Measurements from ENCODE around the gene CPLX3.

The CPLX3 gene

DNA sequence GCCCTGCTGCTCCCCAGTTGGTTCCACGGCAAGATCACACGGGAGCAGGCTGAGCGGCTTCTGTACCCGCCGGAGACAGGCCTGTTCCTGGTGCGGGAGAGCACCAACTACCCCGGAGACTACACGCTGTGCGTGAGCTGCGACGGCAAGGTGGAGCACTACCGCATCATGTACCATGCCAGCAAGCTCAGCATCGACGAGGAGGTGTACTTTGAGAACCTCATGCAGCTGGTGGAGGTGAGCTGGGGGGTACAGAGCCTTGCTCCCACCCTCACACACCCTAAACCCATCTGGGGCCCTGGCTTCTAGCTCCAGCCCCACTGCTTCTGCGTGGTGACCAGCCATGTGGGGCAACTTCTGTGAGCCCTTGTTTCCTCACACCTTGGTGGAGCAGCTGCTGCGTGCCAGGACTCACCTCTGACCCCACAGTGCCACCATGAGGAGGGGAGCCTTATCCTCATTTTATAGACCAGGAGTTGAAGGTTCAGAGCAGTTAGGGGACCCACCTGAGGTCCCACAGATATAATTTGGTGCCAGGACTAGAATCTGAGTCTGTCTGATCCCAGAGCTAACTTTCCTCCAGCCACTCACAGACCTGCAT, 27.1 kb upstream of the CPLX3 start:
- DNase-seq (no peak), ATAC-seq (ENCODE audit: insufficient read depth, low read depth) (peak; percentile 9; the same call in 1 of the 3 replicates)
- H2AFZ ChIP-seq (ENCODE audit: low read depth, low read length) = no peak overlapping the region
- no peak overlapping the region for H3K9ac ChIP-seq (ENCODE audit: low read depth, low read length)
- no peak overlapping the region for H3K4me2 ChIP-seq (ENCODE audit: insufficient read depth, low read length)
- H3K36me3 ChIP-seq (ENCODE audit: insufficient read depth, low read length) = peaks cover 73% of the 10 kb centered on the region
- peaks cover 51% of the 10 kb centered on the region for H4K20me1 ChIP-seq (ENCODE audit: insufficient read depth, low read length)
- H3K27ac ChIP-seq (ENCODE audit: low read length) = no peak overlapping the region
- no peaks in the 10 kb centered on the region for H3K9me3 ChIP-seq (ENCODE audit: insufficient read depth, low read length, severe bottlenecking)
- H3K4me3 ChIP-seq (ENCODE audit: low read depth in 1 of 2, low read length in 2 of 2) = no peak overlapping the region
- H3K79me2 ChIP-seq (ENCODE audit: insufficient read depth, low read length) = peaks cover 33% of the 10 kb centered on the region
- TF ChIP-seq EZH2 (IDR thresholded peaks at IDR 0.05; ENCODE audit: borderline replicate concordance, low read depth, low read length, severe bottlenecking) = no peak
- TF ChIP-seq, protein P1, sequence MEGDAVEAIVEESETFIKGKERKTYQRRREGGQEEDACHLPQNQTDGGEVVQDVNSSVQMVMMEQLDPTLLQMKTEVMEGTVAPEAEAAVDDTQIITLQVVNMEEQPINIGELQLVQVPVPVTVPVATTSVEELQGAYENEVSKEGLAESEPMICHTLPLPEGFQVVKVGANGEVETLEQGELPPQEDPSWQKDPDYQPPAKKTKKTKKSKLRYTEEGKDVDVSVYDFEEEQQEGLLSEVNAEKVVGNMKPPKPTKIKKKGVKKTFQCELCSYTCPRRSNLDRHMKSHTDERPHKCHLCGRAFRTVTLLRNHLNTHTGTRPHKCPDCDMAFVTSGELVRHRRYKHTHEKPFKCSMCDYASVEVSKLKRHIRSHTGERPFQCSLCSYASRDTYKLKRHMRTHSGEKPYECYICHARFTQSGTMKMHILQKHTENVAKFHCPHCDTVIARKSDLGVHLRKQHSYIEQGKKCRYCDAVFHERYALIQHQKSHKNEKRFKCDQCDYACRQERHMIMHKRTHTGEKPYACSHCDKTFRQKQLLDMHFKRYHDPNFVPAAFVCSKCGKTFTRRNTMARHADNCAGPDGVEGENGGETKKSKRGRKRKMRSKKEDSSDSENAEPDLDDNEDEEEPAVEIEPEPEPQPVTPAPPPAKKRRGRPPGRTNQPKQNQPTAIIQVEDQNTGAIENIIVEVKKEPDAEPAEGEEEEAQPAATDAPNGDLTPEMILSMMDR (IDR thresholded peaks at IDR 0.05; ENCODE audit: borderline replicate concordance, extremely low read depth, low read length, poor library complexity, severe bottlenecking) = no peak
- no peaks in the 10 kb centered on the region for H3K27me3 ChIP-seq (ENCODE audit: insufficient read depth, low read length, poor library complexity)
- no peaks in the 10 kb centered on the region for H3K4me1 ChIP-seq (ENCODE audit: insufficient read depth, low read length)

DNA sequence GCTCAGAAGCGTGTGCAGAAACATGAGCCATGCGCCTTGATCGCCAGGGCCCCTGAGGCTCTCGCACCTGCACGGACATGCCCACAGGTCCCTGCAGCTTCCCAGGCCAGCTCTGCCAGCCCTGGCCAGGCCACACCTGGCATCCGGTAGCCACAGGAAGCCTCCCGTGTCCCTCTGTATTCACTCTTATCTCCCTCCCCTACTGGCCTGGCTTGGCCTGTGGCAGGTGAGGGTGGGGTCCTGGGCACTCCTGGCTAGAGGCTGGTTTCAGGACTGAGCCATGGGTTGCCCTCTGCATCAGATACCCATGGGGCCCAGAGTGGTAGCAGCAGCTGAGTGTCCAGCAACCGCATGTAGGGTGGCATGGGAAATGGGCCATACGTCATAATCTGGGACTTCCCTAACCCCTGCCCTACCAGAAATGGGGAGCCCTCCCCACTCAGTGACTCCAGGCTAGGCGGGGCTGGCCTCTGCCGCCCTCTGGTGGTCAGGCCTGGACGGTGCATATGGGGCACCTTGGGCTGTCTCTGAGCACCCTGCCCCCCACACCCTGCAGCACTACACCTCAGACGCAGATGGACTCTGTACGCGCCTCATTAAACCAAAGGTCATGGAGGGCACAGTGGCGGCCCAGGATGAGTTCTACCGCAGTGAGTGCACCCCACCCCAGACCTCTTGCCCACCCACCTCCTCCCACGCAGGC, 26.4 kb upstream of the CPLX3 start:
- H3K4me3 ChIP-seq (ENCODE audit: low read depth in 1 of 2, low read length in 2 of 2) = no peak overlapping the region
- H3K4me2 ChIP-seq (ENCODE audit: insufficient read depth, low read length) = no peak overlapping the region
- no peak overlapping the region for H3K9ac ChIP-seq (ENCODE audit: low read depth, low read length)
- H4K20me1 ChIP-seq (ENCODE audit: insufficient read depth, low read length) = peaks cover 44% of the 10 kb centered on the region
- TF ChIP-seq, protein P1 (IDR thresholded peaks at IDR 0.05; ENCODE audit: borderline replicate concordance, extremely low read depth, low read length, poor library complexity, severe bottlenecking) = peak; percentile 94
- TF ChIP-seq EZH2 (IDR thresholded peaks at IDR 0.05; ENCODE audit: borderline replicate concordance, low read depth, low read length, severe bottlenecking) = no peak
- no peaks in the 10 kb centered on the region for H3K27me3 ChIP-seq (ENCODE audit: insufficient read depth, low read length, poor library complexity)
- no peak overlapping the region for H2AFZ ChIP-seq (ENCODE audit: low read depth, low read length)
- H3K36me3 ChIP-seq (ENCODE audit: insufficient read depth, low read length) = peaks cover 68% of the 10 kb centered on the region
- no peaks in the 10 kb centered on the region for H3K4me1 ChIP-seq (ENCODE audit: insufficient read depth, low read length)
- no peaks in the 10 kb centered on the region for H3K9me3 ChIP-seq (ENCODE audit: insufficient read depth, low read length, severe bottlenecking)
- peak; percentile 73 for DNase-seq
- peaks cover 26% of the 10 kb centered on the region for H3K79me2 ChIP-seq (ENCODE audit: insufficient read depth, low read length)
- no peak overlapping the region for H3K27ac ChIP-seq (ENCODE audit: low read length)
- ATAC-seq (ENCODE audit: insufficient read depth, low read depth) = peak; percentile 92

DNA sequence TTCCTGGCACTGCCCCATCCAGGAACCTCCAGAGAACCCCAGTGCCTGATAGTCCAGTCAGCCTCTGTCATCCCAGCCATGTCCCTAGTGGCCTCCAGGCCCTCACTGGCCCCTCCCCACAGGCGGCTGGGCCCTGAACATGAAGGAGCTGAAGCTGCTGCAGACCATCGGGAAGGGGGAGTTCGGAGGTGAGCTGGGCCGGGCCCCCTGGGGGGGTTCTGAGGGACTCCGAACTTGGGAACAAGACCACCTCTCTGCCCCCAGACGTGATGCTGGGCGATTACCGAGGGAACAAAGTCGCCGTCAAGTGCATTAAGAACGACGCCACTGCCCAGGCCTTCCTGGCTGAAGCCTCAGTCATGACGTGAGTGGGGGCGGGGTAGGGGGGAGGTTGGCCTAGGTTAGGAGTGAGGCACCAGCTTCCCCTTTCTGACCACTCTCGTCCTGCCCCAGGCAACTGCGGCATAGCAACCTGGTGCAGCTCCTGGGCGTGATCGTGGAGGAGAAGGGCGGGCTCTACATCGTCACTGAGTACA, 25.8 kb upstream of the CPLX3 start:
- TF ChIP-seq, protein P1 (IDR thresholded peaks at IDR 0.05; ENCODE audit: borderline replicate concordance, extremely low read depth, low read length, poor library complexity, severe bottlenecking) = no peak
- no peak for TF ChIP-seq EZH2 (IDR thresholded peaks at IDR 0.05; ENCODE audit: borderline replicate concordance, low read depth, low read length, severe bottlenecking)
- H4K20me1 ChIP-seq (ENCODE audit: insufficient read depth, low read length) = peaks cover 40% of the 10 kb centered on the region
- no peaks in the 10 kb centered on the region for H3K9me3 ChIP-seq (ENCODE audit: insufficient read depth, low read length, severe bottlenecking)
- H3K36me3 ChIP-seq (ENCODE audit: insufficient read depth, low read length) = peaks cover 67% of the 10 kb centered on the region
- H3K4me3 ChIP-seq (ENCODE audit: low read depth in 1 of 2, low read length in 2 of 2) = no peak overlapping the region
- H3K9ac ChIP-seq (ENCODE audit: low read depth, low read length) = no peak overlapping the region
- no peak overlapping the region for H3K4me2 ChIP-seq (ENCODE audit: insufficient read depth, low read length)
- H3K4me1 ChIP-seq (ENCODE audit: insufficient read depth, low read length) = no peaks in the 10 kb centered on the region
- no peak overlapping the region for H3K27ac ChIP-seq (ENCODE audit: low read length)
- peaks cover 21% of the 10 kb centered on the region for H3K79me2 ChIP-seq (ENCODE audit: insufficient read depth, low read length)
- no peaks in the 10 kb centered on the region for H3K27me3 ChIP-seq (ENCODE audit: insufficient read depth, low read length, poor library complexity)
- DNase-seq (no peak), ATAC-seq (ENCODE audit: insufficient read depth, low read depth) (no peak)
- no peak overlapping the region for H2AFZ ChIP-seq (ENCODE audit: low read depth, low read length)

Measured in DND-41 (cell line).